Cardiac fibroblast (primary cell): ENCODE measurements around the gene SCNN1G.
A peak's percentile ranks its signal among the peaks of the same experiment; 100 is the strongest.

Experiments
- DNase-seq, 2 donors: peaks; one replicate each; pipeline versions ENCODE4 v3.0.0 to v3.0.0-alpha.2; 2010; ENCODE audit warnings: low read depth in 2 of 2
- H3K4me3 ChIP-seq, 2 donors: replicated peaks in 1 of 2; 1 replicate in 1 of 2; 2 replicates in 1 of 2; pipeline ENCODE4 v1.5.1; 2011; ENCODE audit warnings: low read depth in 2 of 2, low read length in 2 of 2, mild to moderate bottlenecking in 2 of 2, moderate library complexity in 1 of 2
- TF ChIP-seq, protein P1 (sequence below): IDR thresholded peaks from one replicate; pipeline ENCODE4 v1.5.1; 2011; ENCODE audit warnings: low read depth, mild to moderate bottlenecking, low read length, inconsistent platforms

The SCNN1G gene

DNA sequence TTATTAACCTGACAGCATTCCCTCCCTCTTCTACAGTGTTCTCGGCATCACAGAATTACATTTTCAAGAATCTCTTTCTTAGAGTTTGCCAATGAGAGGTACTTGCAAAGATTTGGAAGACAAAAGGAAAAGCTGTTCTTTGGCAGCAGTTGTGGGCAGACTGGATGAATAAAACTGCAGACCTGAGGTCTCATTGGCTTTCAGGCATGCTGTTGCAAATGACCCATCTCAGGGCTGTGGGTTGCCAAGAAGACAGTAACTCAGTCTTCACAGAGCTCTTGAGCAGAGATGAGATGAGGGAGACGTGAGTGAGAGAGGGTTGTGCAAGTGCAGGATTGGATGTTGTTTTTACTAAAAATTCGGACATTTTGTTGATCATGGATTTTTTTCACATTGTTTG lies 22.0 kb upstream of the SCNN1G start:
- DNase-seq = no peak
- TF ChIP-seq, protein P1, sequence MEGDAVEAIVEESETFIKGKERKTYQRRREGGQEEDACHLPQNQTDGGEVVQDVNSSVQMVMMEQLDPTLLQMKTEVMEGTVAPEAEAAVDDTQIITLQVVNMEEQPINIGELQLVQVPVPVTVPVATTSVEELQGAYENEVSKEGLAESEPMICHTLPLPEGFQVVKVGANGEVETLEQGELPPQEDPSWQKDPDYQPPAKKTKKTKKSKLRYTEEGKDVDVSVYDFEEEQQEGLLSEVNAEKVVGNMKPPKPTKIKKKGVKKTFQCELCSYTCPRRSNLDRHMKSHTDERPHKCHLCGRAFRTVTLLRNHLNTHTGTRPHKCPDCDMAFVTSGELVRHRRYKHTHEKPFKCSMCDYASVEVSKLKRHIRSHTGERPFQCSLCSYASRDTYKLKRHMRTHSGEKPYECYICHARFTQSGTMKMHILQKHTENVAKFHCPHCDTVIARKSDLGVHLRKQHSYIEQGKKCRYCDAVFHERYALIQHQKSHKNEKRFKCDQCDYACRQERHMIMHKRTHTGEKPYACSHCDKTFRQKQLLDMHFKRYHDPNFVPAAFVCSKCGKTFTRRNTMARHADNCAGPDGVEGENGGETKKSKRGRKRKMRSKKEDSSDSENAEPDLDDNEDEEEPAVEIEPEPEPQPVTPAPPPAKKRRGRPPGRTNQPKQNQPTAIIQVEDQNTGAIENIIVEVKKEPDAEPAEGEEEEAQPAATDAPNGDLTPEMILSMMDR = no peak

DNA sequence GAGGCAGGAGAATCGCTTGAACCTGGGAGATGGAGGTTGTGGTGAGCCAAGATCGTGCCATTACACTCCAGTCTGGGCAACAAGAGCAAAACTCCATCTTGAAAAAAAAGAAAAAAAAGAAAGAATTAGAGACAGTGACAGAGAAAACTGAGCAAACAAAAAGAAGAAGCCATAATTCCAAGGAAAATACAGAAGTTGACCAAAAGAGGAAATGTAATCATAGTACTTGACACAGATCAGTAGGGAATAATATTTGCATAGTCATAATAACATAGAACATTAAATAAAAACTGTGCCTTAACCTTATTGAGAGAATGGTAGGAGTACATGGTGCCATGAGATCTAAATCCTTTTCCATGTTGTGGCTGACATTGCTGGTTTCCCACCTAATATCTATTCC lies 18.6 kb upstream of the SCNN1G start:
- DNase-seq = no peak
- H3K4me3 ChIP-seq = no peak overlapping the region
- TF ChIP-seq, protein P1 = no peak

More for the DNA sequence above, 22.0 kb upstream of the SCNN1G start:
- H3K4me3 ChIP-seq = no peak overlapping the region

DNA sequence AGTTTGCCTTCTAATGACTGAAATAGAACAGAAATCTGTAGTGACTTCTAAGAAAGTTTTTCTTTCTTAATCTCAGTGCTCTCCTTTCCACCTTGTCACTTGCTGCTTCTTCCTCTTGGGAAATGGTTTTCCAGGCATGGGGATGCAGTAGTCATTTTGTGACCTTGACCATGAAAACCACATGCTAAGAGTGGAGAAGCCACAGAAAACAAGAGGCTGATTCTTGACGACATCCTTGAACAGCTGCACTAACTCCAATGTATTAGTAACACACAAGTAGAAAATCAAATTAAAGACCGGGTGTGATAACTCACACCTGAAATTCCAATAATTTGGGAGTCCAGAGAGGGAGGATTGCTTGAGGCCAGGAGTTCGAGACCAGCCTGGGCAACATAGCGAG lies 17.8 kb upstream of the SCNN1G start:
- TF ChIP-seq, protein P1 = no peak
- no peak overlapping the region for H3K4me3 ChIP-seq
- DNase-seq = no peak

DNA sequence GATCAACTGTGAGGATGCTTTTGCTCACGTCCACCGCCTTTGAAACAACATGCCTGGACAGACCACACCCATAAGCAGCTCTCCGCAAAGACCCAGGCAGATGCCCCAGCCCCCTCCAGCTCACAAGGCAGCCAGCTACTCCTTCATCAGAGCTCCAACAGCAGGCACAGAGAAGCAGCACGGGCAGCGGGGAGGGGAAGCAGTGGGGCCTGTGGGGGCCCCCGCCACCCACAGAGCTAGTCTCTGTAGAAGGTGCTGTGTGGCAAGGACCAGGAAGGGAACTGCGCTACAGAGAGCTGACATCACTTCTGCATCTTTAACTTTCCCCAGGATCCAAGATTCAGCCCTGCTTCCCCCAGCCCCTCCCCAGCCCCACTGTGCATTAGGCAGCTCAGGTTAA lies 10.0 kb upstream of the SCNN1G start:
- TF ChIP-seq, protein P1 = no peak
- DNase-seq = no peak
- no peak overlapping the region for H3K4me3 ChIP-seq

DNA sequence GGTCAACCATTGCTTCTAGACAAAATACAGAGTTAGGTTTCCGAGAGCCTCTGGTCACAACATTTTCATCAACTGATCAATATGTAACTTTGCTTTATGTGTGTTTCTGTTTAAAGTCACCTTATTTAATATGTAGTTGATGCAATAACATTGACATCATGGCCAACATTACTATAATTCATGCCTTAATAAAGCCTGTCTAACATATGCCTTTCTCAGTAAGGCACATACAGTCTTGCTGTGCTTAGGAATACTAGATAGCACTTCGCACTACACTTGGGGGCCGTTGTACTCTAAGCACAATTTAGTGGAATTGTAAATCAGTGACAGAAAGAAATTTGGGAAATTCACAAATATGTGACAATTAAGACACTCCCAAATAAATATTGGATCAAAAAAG lies 9.6 kb upstream of the SCNN1G start:
- TF ChIP-seq, protein P1 = no peak
- no peak overlapping the region for H3K4me3 ChIP-seq
- no peak for DNase-seq

DNA sequence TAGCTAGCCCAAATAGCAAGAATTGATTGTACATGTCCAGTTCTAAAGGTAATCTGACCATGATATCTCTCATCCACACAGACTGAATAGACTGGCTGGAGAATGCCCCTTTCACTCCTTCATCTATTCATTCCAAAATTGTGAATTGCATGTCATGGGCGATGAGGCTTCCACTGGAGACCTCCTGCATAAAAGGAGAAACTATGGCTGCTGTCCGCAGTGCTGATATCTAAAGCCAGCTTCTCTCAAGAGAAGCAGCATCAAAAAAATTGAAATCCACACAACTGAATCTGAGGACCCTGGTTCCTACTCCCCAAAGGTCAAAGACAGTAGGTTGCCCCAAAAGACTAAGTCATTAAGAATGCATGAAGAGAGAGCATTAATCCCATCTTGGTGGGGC lies 7.9 kb upstream of the SCNN1G start:
- H3K4me3 ChIP-seq = no peak overlapping the region
- TF ChIP-seq, protein P1 = no peak
- DNase-seq = peak; percentile 8 to 27

DNA sequence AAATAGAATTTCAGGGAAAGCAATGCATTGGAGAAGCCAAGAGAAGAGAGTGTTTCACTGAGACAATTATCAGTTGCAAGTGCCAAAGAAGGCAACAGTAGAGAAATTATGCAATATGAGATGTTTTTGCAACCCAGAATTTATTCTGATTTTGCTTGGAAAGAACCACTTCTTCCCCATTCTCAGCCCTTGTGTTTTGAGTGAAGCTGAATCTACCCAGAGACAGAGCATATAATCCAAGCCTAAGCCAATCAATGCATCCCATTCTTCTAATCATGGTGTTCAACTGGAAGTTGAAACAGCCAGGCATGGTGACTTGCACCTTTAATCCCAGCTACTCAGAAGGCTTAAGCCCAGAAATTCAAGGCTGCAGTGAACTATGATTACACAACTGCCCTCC lies 6.9 kb upstream of the SCNN1G start:
- TF ChIP-seq, protein P1 = no peak
- no peak for DNase-seq
- H3K4me3 ChIP-seq = no peak overlapping the region
